Activated CD4-positive, alpha-beta T cell treated with anti-CD3 and anti-CD28 coated beads for 4 hours (primary cell): ENCODE results near the gene NPBWR2.
A peak's percentile ranks its signal among the peaks of the same experiment; 100 is the strongest.
"Not testable (repeated sequence)": the region's sequence is repeated elsewhere in the genome, so short reads cannot be mapped to it uniquely, and the experiment has no call there.

Source experiments
- DNase-seq, 2 donors: peaks; one replicate each; pipeline ENCODE4 v3.0.0-alpha.2; 2020

Gene NPBWR2

DNA sequence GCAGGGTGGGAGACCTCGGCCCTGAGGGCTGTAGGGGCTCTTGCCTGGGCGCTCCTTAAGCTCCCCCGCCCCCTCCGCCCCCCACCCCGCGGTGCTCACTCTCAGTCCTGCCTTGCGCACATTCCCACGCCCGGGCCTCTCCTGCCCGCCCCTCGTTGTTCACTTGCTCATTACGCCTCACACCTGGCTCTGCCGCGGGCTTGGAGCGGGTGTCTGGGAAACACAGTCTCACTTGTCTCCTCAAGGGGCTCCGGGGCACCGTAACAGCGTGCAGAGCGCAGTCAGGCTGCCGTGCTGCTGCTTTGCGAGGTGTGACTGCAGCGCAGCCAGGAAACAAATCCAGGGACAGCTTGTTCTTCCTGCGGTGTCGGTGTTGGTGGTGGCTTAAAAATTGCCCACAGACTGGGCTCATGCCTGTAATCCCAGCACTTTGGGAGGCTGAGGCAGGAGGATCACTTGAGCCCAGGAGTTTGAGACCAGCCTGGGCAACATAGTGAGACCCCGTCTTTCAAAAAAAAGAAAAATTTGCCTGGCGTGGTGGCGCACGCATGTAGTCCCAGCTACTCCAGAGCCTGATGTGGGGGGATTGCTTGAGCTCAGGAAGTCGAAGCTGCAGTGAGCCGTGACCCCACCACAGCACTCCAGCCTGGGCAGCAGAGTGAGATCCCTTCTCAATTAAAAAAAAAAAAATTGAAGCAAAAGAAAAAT lies 4.6 kb downstream of the NPBWR2 start:
- no peak for DNase-seq

DNA sequence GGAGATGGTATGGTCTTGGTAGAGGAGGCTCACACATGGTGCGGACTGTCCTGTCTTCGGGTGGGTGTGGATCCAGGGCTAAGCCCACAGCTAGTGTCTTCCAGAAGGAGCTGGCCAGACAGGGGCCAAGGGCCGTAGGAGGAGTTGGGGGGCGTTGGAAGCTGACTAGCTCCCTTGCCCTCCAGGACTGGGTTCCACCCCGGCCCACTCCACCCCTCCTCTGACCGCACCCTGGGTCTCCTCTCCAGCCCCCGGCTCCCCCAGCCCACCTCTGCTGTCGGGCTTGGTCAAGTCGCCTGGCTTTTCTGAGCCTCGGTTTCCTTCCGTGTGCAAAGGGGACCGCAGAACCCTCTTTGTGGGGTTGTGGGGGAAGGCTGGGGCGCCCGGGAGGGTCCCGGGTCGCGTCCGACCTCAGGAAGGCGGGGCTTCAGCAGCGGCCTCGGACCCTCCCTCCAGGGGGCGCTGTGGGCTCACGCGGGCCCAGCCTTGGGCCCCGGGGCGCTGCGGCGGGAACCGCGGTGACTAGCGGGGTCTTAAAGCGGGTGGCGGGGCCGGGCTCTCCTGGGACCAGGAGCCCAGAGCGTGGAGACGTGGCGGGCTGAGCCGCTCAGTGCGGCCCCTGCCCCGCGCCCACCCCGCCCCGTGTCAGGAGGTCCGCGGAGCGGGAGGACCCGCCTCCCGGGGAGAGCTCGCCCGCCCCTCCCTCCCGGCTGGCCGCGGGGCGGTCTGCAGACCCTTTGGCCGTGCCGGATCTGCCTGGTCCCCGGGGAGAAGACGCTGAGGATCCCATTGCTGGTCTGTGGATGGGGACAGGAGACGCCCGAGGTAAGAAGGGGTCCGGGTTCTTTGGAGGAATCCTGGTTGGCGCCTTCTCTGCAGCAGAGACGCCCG lies 5.4 kb downstream of the NPBWR2 start:
- DNase-seq = peak; percentile 58 to 59

DNA sequence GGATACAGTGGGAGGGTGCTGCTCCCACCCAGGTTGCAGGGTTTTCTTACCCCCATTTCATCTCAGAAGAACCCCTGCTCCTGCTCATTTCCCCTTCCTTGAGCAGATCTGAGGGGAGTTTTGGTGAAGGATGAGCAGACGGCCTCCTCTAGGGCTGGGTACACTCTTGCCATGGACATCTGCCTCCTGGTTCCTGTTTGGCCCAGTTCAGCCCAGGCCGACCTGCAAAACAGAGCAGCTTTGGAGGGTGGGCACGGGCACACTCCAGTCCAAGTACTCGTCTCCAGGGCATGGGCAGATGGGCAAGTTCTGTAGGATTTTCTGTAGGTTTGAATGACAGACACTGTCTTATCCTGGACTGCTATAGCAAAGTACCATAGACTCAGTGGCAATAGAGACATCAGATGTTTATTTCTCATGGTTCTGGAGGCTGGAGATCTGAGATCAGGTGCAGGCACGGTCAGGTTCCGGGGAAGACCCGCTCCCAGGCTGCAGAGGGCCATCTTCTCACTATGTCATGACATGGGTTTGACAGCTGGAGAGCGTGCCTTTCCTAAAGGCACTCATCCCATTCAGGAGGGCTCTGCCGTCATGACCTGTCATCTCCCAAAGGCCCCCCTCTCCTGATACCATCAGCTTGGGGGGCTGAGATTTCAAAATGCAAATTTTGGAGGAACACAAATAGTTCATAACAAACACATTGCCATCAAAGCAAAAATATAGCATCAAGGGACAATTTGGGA lies 6.2 kb downstream of the NPBWR2 start:
- no peak for DNase-seq

GRCh38 chr20:64100566-64100888 lies 6.8 kb downstream of the NPBWR2 start:
- no peak for DNase-seq

DNA sequence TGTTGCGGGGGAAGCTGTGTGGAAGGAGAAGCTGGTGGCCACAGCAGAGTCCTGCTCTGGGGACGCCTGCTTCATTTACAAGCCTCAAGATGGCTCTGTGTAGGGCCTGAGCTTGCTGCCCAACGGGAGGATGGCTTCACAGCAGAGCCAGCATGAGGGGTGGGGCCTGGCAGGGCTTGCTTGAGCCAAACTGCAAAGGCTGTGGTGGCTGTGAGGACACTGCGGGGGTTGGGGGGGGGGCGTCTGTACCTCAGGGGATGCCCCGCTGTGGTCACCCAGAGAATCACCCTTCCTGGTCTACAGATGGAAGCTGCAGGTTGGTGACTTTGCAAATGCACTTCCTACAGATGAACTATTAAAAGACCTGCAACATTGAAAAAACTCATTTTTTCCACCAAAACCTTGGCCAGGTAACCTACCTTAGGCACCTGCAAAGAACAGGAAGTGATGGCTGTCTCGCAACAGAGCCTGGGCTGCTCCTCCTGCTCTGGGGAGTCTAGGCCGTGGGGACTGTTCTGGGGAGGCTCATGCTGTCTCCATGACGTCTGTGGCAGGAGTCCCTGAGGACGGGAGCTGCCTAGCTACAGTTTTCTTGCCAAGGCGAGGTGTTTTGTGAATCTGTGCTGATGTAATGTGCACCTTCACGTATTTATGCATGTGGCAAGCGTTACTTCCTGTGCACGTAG lies 7.3 kb downstream of the NPBWR2 start:
- DNase-seq = no peak

DNA sequence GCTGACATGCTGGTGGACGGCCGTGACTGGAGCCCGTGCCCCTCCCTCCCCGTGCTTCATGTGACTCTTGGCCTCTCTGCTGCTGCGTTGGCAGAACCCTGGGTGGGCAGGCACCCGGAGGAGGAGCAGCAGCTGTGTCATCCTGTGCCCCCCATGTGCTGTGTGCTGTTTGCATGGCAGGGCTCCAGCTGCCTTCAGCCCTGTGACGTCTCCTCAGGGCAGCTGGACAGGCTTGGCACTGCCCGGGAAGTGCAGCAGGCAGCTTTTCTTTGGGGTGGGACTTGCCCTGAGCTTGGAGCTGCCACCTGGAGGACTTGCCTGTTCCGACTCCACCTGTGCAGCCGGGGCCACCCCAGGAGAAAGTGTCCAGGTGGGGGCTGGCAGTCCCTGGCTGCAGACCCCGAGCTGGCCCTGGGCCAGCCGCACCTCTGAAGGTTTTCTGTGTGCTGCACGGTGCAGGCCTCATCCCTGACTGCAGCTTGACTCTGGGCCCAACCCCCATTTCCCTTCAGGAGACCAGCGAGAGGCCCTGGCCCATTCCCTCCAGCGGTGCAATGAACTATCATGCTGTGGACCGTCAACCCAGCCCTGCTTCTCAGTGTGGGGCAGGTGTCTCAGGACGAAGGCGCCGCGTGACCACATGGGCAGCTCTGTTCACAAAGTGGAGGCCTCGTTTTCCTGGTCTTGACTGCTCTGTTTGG lies 8.1 kb downstream of the NPBWR2 start:
- no peak for DNase-seq

GRCh38 chr20:64098471-64099013 lies 8.8 kb downstream of the NPBWR2 start:
- no peak for DNase-seq

GRCh38 chr20:64096535-64096934 lies 10.8 kb downstream of the NPBWR2 start:
- DNase-seq = no peak

GRCh38 chr20:64095927-64096326 lies 11.4 kb downstream of the NPBWR2 start:
- DNase-seq = no peak

- DNase-seq = no peak
Measured at GRCh38 chr20:64095455-64095854, 11.9 kb downstream of the NPBWR2 start.

DNA sequence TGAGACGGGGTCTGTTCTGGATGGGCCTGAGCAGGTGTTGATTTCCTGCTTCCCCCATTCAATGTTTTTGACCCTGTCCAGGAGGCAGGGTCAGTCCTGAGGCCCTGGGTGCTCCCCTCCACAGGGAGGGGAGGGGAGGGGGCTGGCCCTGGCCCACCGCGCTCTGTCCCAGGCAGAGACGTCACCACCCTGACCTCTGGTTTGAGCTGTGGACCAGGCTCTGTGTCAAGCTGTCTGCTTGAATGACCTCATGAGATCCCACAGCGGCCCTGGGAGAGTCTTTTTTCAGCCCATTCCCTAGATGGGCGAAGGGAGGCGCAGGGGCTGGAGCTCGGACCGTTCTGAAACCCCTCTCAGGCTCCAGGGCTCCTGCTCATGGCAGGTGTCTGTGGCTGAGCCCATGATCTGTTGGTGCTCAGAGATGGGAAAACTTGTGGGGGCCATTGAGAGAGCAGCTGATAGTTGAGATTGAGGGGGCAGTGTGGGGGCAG lies 14.3 kb downstream of the NPBWR2 start:
- DNase-seq = no peak

- no peak for DNase-seq
Measured at GRCh38 chr20:64092258-64093012, 14.9 kb downstream of the NPBWR2 start.

DNA sequence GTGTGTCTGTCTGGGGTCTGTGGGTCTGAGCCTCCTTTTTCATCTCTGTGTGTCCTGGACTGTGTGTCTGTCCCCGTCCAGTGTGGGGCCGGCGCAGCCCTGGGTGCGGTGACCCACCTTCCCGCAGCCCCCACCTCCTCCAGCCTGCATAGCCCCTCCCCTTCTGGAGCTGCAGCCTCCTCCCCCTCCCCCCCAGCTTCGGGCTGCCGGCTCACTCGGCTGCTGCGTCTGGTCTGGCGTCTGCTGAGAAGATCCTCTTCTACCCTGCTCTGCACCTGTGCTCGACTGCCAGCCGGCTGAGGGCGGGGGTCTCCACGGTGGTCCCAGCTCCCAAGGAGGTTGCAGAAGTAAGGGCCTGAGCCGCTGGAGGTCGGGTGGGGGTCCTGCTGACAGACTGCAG lies 15.6 kb downstream of the NPBWR2 start:
- no peak for DNase-seq

- no peak for DNase-seq
Measured at GRCh38 chr20:64091340-64091739, 16.0 kb downstream of the NPBWR2 start.

- no peak for DNase-seq
Measured at GRCh38 chr20:64090165-64090564, 17.2 kb downstream of the NPBWR2 start.

- not testable (repeated sequence) for DNase-seq
Measured at GRCh38 chr20:64088586-64088985, 18.8 kb downstream of the NPBWR2 start.

DNA sequence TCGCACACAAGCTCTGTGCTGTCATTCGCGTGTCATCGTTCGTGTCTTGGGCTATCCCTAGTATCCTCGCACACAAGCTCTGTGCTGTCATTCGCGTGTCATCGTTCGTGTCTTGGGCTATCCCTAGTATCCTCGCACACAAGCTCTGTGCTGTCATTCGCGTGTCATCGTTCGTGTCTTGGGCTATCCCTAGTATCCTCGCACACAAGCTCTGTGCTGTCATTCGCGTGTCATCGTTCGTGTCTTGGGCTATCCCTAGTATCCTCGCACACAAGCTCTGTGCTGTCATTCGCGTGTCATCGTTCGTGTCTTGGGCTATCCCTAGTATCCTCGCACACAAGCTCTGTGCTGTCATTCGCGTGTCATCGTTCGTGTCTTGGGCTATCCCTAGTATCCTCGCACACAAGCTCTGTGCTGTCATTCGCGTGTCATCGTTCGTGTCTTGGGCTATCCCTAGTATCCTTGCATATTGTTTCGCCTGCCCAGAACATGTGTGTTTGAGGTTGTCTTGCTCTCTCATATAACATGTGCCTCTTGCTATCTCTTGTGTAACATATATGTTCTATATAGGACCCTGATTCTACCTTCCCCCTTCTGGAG lies 20.0 kb downstream of the NPBWR2 start:
- not testable (repeated sequence) for DNase-seq

- DNase-seq = no peak
Measured at GRCh38 chr20:64086801-64087200, 20.6 kb downstream of the NPBWR2 start.

DNA sequence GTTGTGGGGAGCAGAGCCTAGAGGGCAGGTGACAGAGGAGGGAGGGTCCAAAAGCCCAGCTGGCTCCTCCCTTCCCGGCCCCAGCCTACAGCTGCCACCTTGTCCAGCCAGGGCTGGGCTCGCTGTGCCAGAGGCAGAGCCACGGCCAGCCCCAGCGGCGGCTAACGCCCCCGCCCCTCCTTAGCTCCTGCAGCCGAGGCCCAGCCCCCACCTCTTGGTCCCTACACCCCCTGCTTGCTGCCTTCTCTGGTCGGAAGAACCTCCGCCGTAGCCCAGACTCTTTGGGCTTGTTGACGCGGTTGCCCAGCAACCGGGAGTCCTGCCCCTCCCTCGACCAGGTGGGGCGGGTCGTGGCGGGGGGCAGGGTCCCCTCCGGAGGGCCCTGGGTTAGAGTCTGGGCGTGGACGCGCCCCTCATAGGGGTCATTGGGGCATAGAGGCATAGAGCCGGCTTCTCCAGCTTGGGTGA lies 22.6 kb downstream of the NPBWR2 start:
- no peak for DNase-seq
